8988T (cell line): ENCODE data around the gene VPREB3.
"Not testable (repeated sequence)": the region's sequence is repeated elsewhere in the genome, so short reads cannot be mapped to it uniquely, and the experiment has no call there.

Experiments used
- DNase-seq: peaks from one replicate; pipeline ENCODE4 v3.0.0; 2011

VPREB3 gene

DNA sequence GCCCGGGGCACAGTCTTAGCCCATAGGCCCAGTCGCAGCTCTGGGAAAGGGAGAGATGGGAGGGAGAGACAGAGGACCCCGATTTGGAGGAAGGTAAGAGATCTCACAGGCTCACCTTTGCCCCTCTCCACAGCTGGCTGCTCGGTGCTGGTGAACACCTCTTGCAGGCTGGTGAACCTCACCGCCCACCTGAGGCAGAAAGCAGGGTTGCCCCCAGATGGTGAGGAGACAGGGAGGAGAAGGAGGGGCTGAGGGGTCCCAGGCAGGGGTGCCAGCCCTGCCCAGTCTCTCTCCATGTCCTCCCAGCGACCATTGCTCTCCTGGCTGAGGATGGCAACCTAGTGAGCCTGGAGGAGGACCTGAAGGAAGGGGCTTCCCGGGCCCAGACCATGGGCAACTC lies 9.7 kb upstream of the VPREB3 start:
- no peak for DNase-seq

DNA sequence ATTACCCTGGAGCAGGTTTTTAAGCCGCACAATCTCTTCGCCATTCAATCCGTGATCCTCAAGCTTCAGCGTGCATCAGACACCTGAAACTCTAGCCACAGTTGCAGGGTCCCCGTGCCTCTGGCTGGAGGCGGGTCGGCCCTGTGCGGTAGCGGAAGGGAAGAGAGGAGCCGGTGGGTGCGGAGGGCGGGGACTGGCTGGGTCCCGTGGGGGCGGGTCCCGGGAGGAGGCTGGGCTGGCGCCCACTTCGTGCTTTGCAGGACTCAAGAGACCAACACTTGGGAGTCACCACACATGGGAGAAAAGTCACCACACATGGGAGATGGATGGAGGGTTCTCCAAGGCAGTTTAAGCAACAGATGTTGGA lies 9.3 kb upstream of the VPREB3 start:
- no peak for DNase-seq

- DNase-seq, result no peak
Measured at GRCh38 chr22:23762842-23763578, 8.8 kb upstream of the VPREB3 start, which contains the start of gene C22orf15. TSS of gene C22orf15 (plus strand) at chr22:23762990. CDS start at chr22:23763307, 317 bp downstream.

GRCh38 chr22:23760056-23760455 lies 5.8 kb upstream of the VPREB3 start:
- DNase-seq, result no peak

- DNase-seq, result no peak
Measured at GRCh38 chr22:23759566-23759965, 5.3 kb upstream of the VPREB3 start.

GRCh38 chr22:23756891-23757290 lies 2.7 kb upstream of the VPREB3 start:
- DNase-seq, result no peak

DNA sequence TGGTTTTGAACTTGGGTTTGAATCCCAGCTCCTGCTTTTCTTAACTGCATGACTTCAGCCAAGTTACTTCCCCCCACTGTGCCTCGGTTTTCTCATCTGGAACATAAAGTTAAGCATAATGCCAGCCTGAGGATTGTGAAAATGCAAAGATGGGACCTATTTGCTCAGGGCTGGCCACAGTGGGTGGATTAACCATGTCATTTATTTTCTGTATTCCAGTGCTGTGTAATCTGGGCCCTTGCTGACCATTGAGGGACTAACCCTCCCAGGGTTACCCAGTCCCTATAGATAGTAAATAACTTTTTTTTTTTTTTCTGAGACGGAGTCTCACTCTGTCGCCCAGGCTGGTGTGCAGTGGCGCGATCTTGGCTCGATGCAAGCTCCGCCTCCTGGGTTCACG lies 1.5 kb upstream of the VPREB3 start:
- DNase-seq, result no peak

DNA sequence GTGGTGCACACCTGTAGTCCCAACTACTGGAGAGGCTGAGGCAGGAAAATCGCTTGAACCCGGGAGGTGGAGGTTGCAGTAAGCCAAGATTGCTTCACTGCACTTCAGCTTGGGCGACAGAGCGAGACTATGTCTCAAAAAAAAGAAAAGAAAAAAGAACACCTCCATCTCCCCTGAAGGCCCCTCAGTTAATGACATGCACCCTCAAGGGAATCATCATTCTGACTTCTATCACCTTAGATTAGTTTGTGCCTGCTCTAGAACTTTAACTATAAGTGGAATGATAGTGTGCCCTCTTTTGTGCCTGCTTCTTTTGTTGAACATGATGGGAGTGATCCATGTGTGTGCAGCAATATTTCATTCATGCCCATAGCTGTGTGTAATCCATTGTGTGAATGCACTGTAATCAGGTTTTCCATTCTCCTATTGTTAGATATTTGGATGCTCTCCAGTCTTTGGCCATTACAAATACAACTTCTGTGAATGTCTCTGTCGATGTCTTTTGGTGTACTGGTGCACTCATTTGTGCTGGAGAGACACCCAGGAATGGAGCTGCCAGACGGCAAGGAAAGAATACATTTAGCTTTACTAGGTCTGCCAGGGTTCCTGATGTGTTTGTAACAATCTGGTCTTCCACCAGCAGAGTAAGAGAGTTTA lies 883 bp upstream of the VPREB3 start:
- no peak for DNase-seq

DNA sequence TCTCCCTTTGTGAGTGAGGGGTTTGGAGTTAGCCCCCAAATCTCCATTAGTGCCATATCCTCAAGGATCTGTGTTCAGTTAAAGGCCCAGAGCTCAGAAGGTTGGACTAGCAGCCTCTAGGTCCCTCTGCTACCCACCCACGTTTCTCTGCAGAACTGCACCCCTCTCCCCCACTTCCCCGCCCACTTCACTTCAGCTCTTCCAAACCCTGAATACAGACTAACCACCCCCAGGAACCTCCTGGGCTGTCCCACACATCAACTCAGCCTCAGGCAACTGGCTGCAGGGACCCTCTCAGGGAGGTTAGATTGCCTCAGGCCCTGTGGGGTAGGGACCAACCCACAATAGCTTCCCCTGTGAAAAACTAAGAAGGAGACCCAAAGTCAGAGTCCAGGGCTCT lies 840 bp downstream of the VPREB3 start:
- no peak for DNase-seq

GRCh38 chr22:23752750-23753149 lies 1.5 kb downstream of the VPREB3 start:
- no peak for DNase-seq

DNA sequence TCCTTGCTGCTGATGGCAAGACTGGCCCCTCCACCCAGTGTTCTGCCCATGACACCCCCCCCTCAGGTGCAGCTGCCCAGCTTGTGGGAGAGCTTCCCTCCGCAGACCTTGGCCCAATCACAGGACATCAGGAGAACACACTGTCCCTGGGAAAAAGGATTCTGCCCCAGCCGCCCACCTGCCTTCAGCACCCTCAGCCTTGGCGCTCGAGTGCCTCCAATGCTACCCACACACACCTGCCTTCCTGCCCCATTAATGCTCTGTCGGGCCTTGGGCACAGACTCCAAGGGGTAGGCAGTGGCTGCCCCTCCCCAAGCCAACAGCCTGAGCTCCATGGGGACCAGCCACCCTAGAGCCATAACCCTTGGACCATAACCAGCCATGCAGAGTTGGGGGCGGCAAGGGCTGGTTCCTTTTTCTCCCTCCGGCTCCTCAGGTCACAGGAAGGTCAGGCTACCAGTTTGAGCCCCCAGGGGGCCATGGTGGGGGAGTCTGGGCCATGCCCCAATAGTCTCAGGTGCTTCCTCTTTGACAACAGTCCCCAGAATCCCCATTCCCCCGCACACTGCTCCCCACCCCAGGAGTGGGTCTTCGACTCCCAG lies 2.0 kb downstream of the VPREB3 start:
- no peak for DNase-seq

DNA sequence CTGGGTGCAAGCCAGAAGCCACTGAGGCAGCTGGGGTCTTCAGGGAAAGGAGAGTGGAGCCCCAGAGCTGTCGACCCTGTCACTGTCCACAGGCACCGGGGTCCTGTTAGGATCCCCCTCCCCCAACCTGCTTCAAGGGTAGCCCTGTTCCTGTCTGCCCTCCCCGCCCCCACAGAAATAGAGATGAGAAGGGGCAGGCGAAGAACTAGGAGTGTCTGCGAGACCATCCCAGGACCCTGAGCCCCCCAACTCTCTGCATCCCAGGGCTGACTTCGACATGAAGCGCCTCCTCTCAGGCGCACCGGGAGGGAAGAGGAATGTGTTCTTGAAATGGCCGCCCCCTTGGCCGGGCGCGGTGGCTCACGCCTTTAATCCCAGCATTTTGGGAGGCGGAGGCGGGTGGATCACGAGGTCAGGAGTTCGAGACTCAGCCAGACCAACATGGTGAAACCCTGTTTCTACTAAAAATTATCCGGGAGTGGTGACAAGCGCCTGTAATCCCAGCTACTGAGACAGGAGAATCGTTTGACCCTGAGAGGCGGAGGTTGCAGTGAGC lies 2.7 kb downstream of the VPREB3 start:
- no peak for DNase-seq

DNA sequence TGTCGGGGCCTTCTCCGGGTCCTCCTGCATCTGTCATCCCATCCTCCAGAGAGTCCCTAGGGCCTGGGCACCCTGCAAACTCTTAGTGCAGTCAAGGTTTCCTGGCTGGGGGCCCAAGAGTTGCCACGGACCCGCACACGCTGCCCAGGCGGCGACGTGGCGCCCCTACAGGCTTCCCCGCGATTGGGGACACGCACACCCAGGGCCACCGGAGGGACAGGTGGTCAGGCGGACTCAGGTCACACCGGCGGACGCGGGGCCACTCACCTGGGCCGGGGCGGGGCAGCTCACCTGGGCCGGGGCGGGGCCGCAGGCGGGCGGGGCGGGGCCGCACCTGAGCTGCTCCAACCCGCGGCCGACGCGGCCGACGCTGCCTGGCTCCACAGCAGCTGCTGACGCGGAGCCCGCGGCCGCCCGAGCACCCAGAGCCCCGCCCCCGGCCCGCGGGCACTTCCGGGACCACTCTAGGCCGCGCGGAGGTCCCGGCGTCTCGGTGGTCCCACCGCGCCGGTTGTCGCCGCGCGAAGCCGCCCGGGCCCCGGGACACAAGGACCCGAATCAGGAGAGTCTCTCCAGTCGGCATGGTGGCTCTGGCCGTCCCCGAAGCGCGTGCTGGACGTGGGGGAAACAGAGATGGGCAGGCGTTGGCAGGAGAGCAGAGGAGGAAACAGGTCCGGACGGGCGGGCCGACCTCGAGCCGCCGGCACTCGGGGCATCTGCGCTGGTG lies 3.3 kb downstream of the VPREB3 start, which contains the start of gene ZNF70:
TSS of gene ZNF70 (minus strand) at position 399 of the 727 bp plus-strand sequence. CDS start 5,972 bp downstream, outside the sequence.
- peak; percentile 82 for DNase-seq

- DNase-seq, result no peak
Measured at GRCh38 chr22:23750367-23750713, 3.9 kb downstream of the VPREB3 start.

GRCh38 chr22:23749841-23750301 lies 4.4 kb downstream of the VPREB3 start:
- DNase-seq, result no peak

GRCh38 chr22:23745791-23746190 lies 8.4 kb downstream of the VPREB3 start:
- DNase-seq, result no peak

- no peak for DNase-seq
Measured at GRCh38 chr22:23744485-23744884, 9.7 kb downstream of the VPREB3 start.

DNA sequence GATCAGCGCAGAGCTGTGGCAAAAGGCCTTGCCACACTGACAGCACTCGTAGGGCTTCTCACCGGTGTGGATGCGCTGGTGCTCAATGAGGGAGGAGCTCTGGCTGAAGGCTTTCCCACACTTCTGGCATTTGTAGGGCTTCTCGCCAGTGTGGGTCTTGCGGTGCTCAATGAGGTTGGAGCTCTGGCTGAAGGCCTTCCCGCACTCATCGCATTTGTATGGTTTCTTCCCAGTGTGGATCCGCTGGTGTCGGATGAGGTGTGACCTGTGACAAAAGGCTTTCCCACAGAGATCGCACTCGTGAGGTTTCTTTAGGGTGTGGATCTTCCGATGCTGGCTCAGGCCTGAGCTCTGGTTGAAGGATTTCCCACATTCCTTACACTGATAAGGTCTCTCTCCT lies 10.2 kb downstream of the VPREB3 start:
- DNase-seq, result no peak

DNA sequence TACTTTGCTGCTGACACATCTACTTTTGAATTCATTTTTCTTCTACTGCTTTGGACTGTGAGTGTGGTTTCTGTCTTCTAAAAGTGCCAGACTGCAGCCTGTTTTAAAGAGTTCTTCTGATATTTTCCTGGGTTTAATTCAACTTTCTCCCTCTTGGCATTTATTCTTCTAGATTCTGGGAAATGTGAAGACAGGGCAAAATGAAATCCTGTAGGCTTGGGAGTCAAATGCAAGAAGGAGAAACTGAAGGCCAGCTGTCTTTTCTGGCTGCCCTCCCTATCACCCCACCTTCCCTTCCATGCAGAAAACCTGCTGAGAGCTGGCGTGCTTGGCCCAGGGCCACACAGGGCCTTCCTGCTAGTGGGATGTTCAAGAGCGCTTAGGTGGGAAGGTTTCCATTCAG lies 10.9 kb downstream of the VPREB3 start:
- DNase-seq, result no peak

DNA sequence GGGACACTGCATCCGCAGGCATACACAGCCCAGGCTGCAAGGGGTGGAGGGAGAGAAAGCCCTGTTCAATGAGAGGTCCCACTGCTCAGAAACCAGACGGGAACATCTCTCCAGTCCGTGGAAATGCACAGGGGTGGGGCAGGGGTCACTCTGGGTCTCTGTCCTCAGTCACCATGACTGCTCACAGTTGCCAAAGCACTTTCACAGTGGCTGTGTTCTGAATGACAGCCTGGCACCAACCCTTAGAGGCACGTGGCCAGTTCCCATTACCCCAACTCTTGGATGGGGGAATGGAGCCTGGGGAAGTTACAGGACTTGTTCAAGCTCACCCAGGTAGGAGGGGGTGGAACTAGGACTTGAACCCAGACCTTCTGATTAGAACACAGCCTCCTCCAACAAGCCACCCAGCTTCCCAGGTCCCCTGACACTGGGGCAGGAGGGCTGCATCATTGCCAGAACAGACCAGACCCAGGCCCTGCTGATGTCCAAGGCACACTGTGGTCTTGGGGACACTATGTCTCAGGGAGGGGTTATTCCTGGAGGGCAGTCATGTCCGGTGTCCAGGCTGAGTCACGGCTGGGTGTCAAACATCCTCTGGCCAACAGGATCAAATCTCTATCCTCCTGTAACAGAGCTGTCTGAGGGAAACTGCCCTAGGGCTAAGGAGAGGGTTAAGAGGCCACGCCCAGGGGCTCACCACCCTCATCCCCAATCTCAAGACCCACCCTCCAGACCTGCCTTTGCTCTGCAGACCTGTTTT lies 11.5 kb downstream of the VPREB3 start:
- DNase-seq, result no peak

DNA sequence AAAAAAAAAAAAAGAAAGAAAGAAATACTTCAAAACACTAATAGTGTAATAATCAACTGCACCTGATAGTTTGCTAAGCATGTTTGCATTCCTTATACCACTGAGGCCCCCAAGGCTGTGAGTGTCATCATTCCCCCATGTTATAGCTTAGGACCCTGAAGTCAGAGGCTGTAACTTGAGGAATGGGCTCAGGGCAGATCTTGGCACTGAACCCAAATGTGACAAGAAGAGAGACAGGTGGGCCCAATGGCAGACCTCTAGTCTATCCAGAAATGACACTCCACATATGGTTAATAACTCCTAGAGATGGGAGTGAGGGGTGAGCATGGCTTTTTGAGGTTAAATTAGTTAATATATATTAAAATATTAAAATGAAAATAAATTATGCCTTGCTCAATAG lies 16.5 kb downstream of the VPREB3 start:
- no peak for DNase-seq

DNA sequence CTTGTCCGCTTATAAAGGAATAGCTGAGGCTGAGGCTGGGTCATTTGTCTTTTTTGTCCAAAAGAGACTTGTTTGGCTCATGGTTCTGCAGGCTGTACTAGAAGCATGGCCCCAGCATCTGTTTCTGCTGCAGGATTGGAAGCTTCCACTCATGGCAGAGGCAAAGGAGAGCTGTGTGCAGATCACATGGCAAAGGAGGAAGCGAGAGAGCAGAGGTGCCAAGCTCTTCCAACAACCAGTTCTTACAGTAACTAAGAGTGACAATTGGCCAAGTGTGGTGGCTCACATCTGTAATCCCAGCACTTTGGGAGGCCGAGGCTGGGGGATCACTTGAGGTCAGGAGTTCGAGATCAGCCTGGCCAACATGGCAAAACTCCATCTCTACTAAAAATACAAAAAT lies 26.1 kb downstream of the VPREB3 start:
- not testable (repeated sequence) for DNase-seq
